Duodenal mucosa (tissue), 2 donors: ENCODE data around the gene VSTM2A.

ENCODE experiments used
- H3K27ac ChIP-seq: one replicate; pipeline ENCODE4 v1.7.0; 2013; ENCODE audit warnings: low read depth, low read length
- H3K27me3 ChIP-seq, 2 donors: one replicate each; pipeline ENCODE4 v1.7.0; 2013; ENCODE audit warnings: low read length in 2 of 2, control low read depth in 1 of 2; ENCODE audit not compliant: insufficient read depth in 2 of 2, control insufficient read depth in 1 of 2
- H3K36me3 ChIP-seq, 2 donors: one replicate each; pipeline ENCODE4 v1.7.0; 2013; ENCODE audit warnings: low read length in 2 of 2, control low read depth in 1 of 2; ENCODE audit not compliant: insufficient read depth in 2 of 2, control insufficient read depth in 1 of 2
- H3K4me1 ChIP-seq, 2 donors: one replicate each; pipeline ENCODE4 v1.7.0; 2013; ENCODE audit warnings: low read length in 2 of 2, control low read depth in 1 of 2; ENCODE audit not compliant: insufficient read depth in 2 of 2, control insufficient read depth in 1 of 2
- H3K4me3 ChIP-seq, 2 donors: one replicate each; pipeline ENCODE4 v1.7.0; 2013; ENCODE audit warnings: low read length in 2 of 2, low read depth in 1 of 2
- H3K9ac ChIP-seq, 2 donors: one replicate each; pipeline ENCODE4 v1.7.0; 2013; ENCODE audit warnings: low read length in 2 of 2, low read depth in 1 of 2
- H3K9me3 ChIP-seq, 2 donors: one replicate each; pipeline ENCODE4 v1.7.0; 2013; ENCODE audit warnings: low read length in 2 of 2, control low read depth in 1 of 2; ENCODE audit not compliant: control insufficient read depth in 1 of 2

The VSTM2A gene

GRCh38 chr7:54596747-54597146, 54.6 kb downstream of the VSTM2A start:
- H3K4me3 ChIP-seq: no peak overlapping the region
- no peak overlapping the region for H3K27ac ChIP-seq
- no peak overlapping the region for H3K9ac ChIP-seq
- H3K4me1 ChIP-seq: no peaks in the 10 kb centered on the region
- H3K27me3 ChIP-seq: no peaks in the 10 kb centered on the region
- H3K9me3 ChIP-seq: peaks cover 0 to 3% of the 10 kb centered on the region in 2 donors
- H3K36me3 ChIP-seq: no peaks in the 10 kb centered on the region

- no peaks in the 10 kb centered on the region for H3K9me3 ChIP-seq
- H3K9ac ChIP-seq: no peak overlapping the region
- H3K27me3 ChIP-seq: no peaks in the 10 kb centered on the region
- H3K36me3 ChIP-seq: no peaks in the 10 kb centered on the region
- H3K4me3 ChIP-seq: no peak overlapping the region
- no peaks in the 10 kb centered on the region for H3K4me1 ChIP-seq
- no peak overlapping the region for H3K27ac ChIP-seq
Measured at GRCh38 chr7:54615537-54615936, 73.4 kb downstream of the VSTM2A start.
